GM18867 (cell line): Measurements from ENCODE around the gene AGMO.

Experiments
- ATAC-seq: cut with Tn5 transposase; IDR thresholded peaks from one replicate; pipeline ENCODE4 v1.9.1; 2021; ENCODE audit warnings: mild to moderate bottlenecking, moderate library complexity; ENCODE audit not compliant: unreplicated experiment

AGMO gene

GRCh38 chr7:15561835-15562234, at the start of gene AGMO:
AGMO (minus strand) TSS chr7:15562015.
- ATAC-seq = no peak

- ATAC-seq = no peak
These were observed 48.7 kb upstream of the AGMO start for GRCh38 chr7:15610503-15610902.

GRCh38 chr7:15609287-15609686, 47.5 kb upstream of the AGMO start:
- ATAC-seq = no peak

- ATAC-seq = no peak
These were observed 45.9 kb upstream of the AGMO start for GRCh38 chr7:15607529-15608210.

- no peak for ATAC-seq
These were observed 44.7 kb upstream of the AGMO start for GRCh38 chr7:15606561-15606960.

GRCh38 chr7:15604166-15604565, 42.4 kb upstream of the AGMO start:
- no peak for ATAC-seq

GRCh38 chr7:15603124-15603523, 41.3 kb upstream of the AGMO start:
- ATAC-seq = no peak

GRCh38 chr7:15602236-15602635, 40.4 kb upstream of the AGMO start:
- no peak for ATAC-seq

- ATAC-seq = no peak
These were observed 39.4 kb upstream of the AGMO start for GRCh38 chr7:15601175-15601574.

- ATAC-seq = no peak
These were observed 38.5 kb upstream of the AGMO start for GRCh38 chr7:15600298-15600697.

- ATAC-seq = no peak
These were observed 32.6 kb upstream of the AGMO start for GRCh38 chr7:15594461-15594860.

- ATAC-seq = no peak
These were observed 31.6 kb upstream of the AGMO start for GRCh38 chr7:15593382-15593781.

- ATAC-seq = no peak
These were observed 24.5 kb upstream of the AGMO start for GRCh38 chr7:15586266-15586665.

GRCh38 chr7:15584575-15584974, 22.8 kb upstream of the AGMO start:
- ATAC-seq = no peak

- ATAC-seq = no peak
These were observed 21.0 kb upstream of the AGMO start for GRCh38 chr7:15582773-15583172.

- ATAC-seq = no peak
These were observed 19.6 kb upstream of the AGMO start for GRCh38 chr7:15581352-15581951.

- ATAC-seq = no peak
These were observed 19.0 kb upstream of the AGMO start for GRCh38 chr7:15580604-15581351.

GRCh38 chr7:15577600-15577999, 15.8 kb upstream of the AGMO start:
- ATAC-seq = no peak

- no peak for ATAC-seq
These were observed 9.6 kb upstream of the AGMO start for GRCh38 chr7:15571301-15571878.

- no peak for ATAC-seq
These were observed 5.8 kb upstream of the AGMO start for GRCh38 chr7:15567652-15568051.

GRCh38 chr7:15567036-15567435, 5.2 kb upstream of the AGMO start:
- ATAC-seq = no peak

- no peak for ATAC-seq
These were observed 4.7 kb upstream of the AGMO start for GRCh38 chr7:15566476-15566875.
